ENCODE data around the gene DUSP28. TPM values are rescaled to one million over a fixed set of nuclear protein-coding genes. Genes with fewer than 3 reads are reported as not detected.

DUSP28 gene
- total RNA-seq, 1 experiment from 2014 or later, result 4.9 TPM

DNA sequence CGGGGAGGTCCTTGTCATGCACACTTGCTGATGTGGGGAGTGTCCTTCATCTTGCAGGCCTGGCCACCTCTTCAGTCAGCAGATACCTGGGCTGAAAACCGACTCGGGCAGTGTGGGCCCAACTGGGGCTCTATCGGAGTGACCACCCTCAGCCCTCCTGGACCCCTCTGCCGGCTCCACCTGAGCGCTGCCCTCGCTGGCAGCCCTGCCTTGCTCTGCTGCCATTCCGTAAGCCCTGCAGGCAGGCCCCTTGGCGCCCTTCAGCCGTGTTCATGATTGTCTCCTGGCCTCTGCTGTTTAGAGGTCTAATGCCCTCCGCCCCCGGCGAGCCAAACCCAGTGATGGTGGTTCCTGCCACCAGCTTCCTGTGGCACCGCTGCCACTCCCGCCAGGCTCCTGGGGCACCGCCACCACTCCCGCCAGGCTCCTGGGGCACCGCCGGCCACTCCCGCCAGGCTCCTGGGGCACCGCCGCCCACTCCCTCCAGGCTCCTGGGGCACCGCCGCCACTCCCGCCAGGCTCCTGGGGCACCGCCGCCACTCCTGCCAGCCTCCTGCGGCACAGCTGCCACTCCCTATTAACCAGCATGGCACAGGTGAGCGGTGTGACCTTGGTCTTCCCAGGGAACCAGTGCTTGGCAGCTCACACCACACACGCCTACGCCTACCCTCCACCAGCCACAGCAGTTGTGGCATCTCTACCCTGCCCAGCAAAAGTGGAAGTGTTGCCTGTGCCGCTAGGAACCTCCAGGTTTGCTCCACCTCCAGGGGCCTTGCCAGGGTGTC is 42.3 kb downstream of the DUSP28 start:
- ChIA-PET POLR2A (ENCODE audit: low non-redundant PET) (no interaction called here), CTCF (no interaction called here)
- no peak for TF ChIP-seq EZH2 (IDR thresholded peaks at IDR 0.05; ENCODE audit: borderline replicate concordance, low read depth, low read length, poor library complexity, severe bottlenecking)
- TF ChIP-seq, protein P1, sequence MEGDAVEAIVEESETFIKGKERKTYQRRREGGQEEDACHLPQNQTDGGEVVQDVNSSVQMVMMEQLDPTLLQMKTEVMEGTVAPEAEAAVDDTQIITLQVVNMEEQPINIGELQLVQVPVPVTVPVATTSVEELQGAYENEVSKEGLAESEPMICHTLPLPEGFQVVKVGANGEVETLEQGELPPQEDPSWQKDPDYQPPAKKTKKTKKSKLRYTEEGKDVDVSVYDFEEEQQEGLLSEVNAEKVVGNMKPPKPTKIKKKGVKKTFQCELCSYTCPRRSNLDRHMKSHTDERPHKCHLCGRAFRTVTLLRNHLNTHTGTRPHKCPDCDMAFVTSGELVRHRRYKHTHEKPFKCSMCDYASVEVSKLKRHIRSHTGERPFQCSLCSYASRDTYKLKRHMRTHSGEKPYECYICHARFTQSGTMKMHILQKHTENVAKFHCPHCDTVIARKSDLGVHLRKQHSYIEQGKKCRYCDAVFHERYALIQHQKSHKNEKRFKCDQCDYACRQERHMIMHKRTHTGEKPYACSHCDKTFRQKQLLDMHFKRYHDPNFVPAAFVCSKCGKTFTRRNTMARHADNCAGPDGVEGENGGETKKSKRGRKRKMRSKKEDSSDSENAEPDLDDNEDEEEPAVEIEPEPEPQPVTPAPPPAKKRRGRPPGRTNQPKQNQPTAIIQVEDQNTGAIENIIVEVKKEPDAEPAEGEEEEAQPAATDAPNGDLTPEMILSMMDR (conservative IDR thresholded peaks at IDR 0.05; ENCODE audit: low read depth, low read length), result no peak

DNA sequence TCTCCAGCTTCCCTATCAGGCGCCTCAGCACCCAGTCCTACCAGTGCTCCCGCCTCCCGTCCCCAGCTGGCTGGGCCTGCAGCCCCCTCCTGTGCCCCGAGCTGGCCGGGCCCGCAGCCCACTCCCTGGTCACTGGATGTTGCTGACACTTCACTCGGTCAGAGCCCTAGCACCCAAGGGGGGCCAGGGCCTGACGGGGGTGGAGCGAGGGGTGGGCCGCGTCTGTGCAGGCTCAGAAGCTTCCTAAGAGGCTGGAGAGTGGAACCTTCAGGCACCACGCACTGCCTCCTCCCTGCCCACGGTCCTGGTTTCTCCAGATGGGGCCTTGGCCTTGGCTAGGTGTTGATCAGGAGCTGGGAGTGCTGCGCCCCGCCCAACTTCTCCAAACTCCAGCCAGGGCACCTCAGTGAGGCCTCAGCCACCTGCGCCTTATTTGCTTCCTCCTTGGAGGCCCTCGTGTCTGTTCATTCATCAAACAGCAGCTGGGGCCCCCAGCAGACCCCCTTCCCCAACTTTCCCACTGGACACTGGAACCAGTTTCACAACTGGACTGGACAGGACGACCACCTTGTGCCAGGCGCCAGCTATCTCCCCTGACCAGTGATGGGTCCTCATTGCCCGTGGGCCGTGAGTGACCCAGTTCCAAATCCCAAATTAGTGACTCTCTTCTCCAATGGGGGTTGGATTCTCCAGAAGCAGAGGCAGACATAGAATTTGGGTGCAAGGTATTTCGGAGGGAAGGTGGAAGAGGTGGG is 43.1 kb downstream of the DUSP28 start:
- POLR2A ChIA-PET (ENCODE audit: low non-redundant PET), result no interaction called here

More for the DNA sequence above, 42.3 kb downstream of the DUSP28 start:
- intact Hi-C loops (cut with micrococcal nuclease; ENCODE audit: unreplicated experiment), result no loop called here
- Histone ChIP-seq H3K27ac (ENCODE audit: low read depth, low read length, poor library complexity, severe bottlenecking) (no peak overlapping the region), H3K9me3 (ENCODE audit: low read depth, low read length, poor library complexity, severe bottlenecking) (no peaks in the 10 kb centered on the region), H3K36me3 (ENCODE audit: insufficient read depth, low read length, poor library complexity, severe bottlenecking) (peaks cover 7% of the 10 kb centered on the region), H3K4me3 (ENCODE audit: low read depth, low read length, poor library complexity, severe bottlenecking) (no peak overlapping the region), H3K4me1 (ENCODE audit: insufficient read depth, low read length, poor library complexity, severe bottlenecking) (no peaks in the 10 kb centered on the region), H3K27me3 (replicated peaks; ENCODE audit: insufficient read depth, low read depth, low read length, poor library complexity) (no peaks in the 10 kb centered on the region)
- BruUV-seq (replicated peaks), result no TSS peak
- DNase-seq (ENCODE audit: low spot score), result no peak

DNA sequence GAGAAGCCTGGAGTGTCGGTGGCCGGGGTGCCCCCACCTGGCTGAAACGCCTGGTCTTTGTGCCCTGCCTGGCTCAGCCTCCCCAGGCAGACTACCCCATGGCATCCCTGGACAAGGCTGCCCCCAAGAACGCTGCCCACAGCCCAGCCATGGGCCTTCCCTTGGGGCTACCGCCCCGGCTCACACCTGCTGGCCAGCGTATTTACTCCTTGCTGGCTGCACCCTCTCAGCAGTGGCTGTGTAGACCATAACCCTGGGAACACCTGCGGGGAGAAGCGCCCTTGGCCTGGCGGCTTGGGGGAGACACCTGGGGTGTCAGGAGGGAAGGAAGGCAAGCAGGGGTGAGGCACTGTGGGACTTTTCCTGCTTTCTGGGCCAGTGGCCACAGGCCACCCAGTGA is 43.7 kb downstream of the DUSP28 start:
- intact Hi-C loops (cut with micrococcal nuclease; ENCODE audit: unreplicated experiment), result no loop called here
- DNase-seq (ENCODE audit: low spot score), result no peak
- no peaks in the 10 kb centered on the region for H3K27me3 ChIP-seq (replicated peaks; ENCODE audit: insufficient read depth, low read depth, low read length, poor library complexity)
- ChIA-PET POLR2A (ENCODE audit: low non-redundant PET) (no interaction called here), CTCF (no interaction called here)
- TF ChIP-seq, protein P1 (conservative IDR thresholded peaks at IDR 0.05; ENCODE audit: low read depth, low read length), result no peak
- TF ChIP-seq EZH2 (IDR thresholded peaks at IDR 0.05; ENCODE audit: borderline replicate concordance, low read depth, low read length, poor library complexity, severe bottlenecking), result no peak
- H3K4me3 ChIP-seq (ENCODE audit: low read depth, low read length, poor library complexity, severe bottlenecking), result no peak overlapping the region
- no peak overlapping the region for H3K27ac ChIP-seq (ENCODE audit: low read depth, low read length, poor library complexity, severe bottlenecking)
- BruUV-seq (replicated peaks), result no TSS peak
- no peaks in the 10 kb centered on the region for H3K9me3 ChIP-seq (ENCODE audit: low read depth, low read length, poor library complexity, severe bottlenecking)
- no peaks in the 10 kb centered on the region for H3K4me1 ChIP-seq (ENCODE audit: insufficient read depth, low read length, poor library complexity, severe bottlenecking)
- no peaks in the 10 kb centered on the region for H3K36me3 ChIP-seq (ENCODE audit: insufficient read depth, low read length, poor library complexity, severe bottlenecking)

More for the DNA sequence above, 43.1 kb downstream of the DUSP28 start:
- Histone ChIP-seq H3K9me3 (ENCODE audit: low read depth, low read length, poor library complexity, severe bottlenecking) (no peaks in the 10 kb centered on the region), H3K4me3 (ENCODE audit: low read depth, low read length, poor library complexity, severe bottlenecking) (no peak overlapping the region), H3K27me3 (replicated peaks; ENCODE audit: insufficient read depth, low read depth, low read length, poor library complexity) (no peaks in the 10 kb centered on the region), H3K36me3 (ENCODE audit: insufficient read depth, low read length, poor library complexity, severe bottlenecking) (peaks cover 2% of the 10 kb centered on the region), H3K4me1 (ENCODE audit: insufficient read depth, low read length, poor library complexity, severe bottlenecking) (no peaks in the 10 kb centered on the region), H3K27ac (ENCODE audit: low read depth, low read length, poor library complexity, severe bottlenecking) (no peak overlapping the region)
- BruUV-seq (replicated peaks), result no TSS peak
- no peak for DNase-seq (ENCODE audit: low spot score)
- TF ChIP-seq, protein P1 (conservative IDR thresholded peaks at IDR 0.05; ENCODE audit: low read depth, low read length), result no peak
- no peak for TF ChIP-seq EZH2 (IDR thresholded peaks at IDR 0.05; ENCODE audit: borderline replicate concordance, low read depth, low read length, poor library complexity, severe bottlenecking)
- CTCF ChIA-PET, result no interaction called here
- intact Hi-C loops (cut with micrococcal nuclease; ENCODE audit: unreplicated experiment), result no loop called here

All from A673 (cell line).